T-cell (primary cell): ENCODE results near the gene PLEKHG7. TPM values are rescaled to one million over a fixed set of nuclear protein-coding genes. Genes with fewer than 3 reads are reported as not detected.
A peak's percentile ranks its signal among the peaks of the same experiment; 100 is the strongest.

ENCODE experiments used
- ATAC-seq, 4 experiments: fragments of 200-7000 bp in 3 of 4; fragments of 150-1000 bp in 1 of 4; cut with Tn5 transposase; replicated peaks in 1 of 4; 1 replicate in 3 of 4; 2 replicates in 1 of 4; pipeline ENCODE4 v1.10.0; 2021; ENCODE audit warnings: moderate library complexity in 3 of 4, mild to moderate bottlenecking in 2 of 4, moderate number of reproducible peaks in 1 of 4
- CTCF ChIA-PET, 2 donors: fragments of 300-600 bp; sonication (Branson Sonifier 250); formaldehyde crosslinking; loops; one replicate each; lab custom pipeline; 2022; ENCODE audit warnings: antibody characterized with exemption in 2 of 2; lab: Charles Lee
- POLR2A ChIA-PET, 2 donors: fragments of 300-600 bp; sonication (Branson Sonifier 250); formaldehyde crosslinking; loops; one replicate each; lab custom pipeline; 2022; ENCODE audit warnings: antibody characterized with exemption in 2 of 2; lab: Charles Lee
- DNase-seq, 35 experiments: peaks; one replicate each; pipeline versions ENCODE4 v3.0.0 to v3.0.0-alpha.2; 2013 to 2023
- H3K27ac ChIP-seq: one replicate; pipeline ENCODE4 v1.5.1; 2013; ENCODE audit warnings: low read length
- H3K27me3 ChIP-seq, 2 experiments: replicated peaks in 1 of 2; 1 replicate in 1 of 2; 2 replicates in 1 of 2; pipeline versions ENCODE4 v1.6.1 to v1.7.0; 2013; ENCODE audit warnings: low read length in 1 of 2, mixed read lengths in 1 of 2; ENCODE audit not compliant: control insufficient read depth in 2 of 2, insufficient read depth in 2 of 2; ENCODE audit errors: extremely low read depth in 1 of 2
- H3K36me3 ChIP-seq, 2 donors: 1 replicate in 1 of 2; 2 replicates in 1 of 2; pipeline versions ENCODE4 v1.6.1 to v1.7.0; 2013; ENCODE audit warnings: low read length in 1 of 2; ENCODE audit not compliant: control insufficient read depth in 2 of 2, insufficient read depth in 1 of 2; ENCODE audit errors: extremely low read depth in 1 of 2
- H3K4me1 ChIP-seq, 2 experiments: 1 replicate in 1 of 2; 2 replicates in 1 of 2; pipeline versions ENCODE4 v1.6.1 to v1.7.0; 2013; ENCODE audit warnings: low read length in 2 of 2, mixed read lengths in 1 of 2; ENCODE audit not compliant: insufficient read depth in 2 of 2, control insufficient read depth in 1 of 2; ENCODE audit errors: extremely low read depth in 1 of 2
- H3K4me3 ChIP-seq, 2 donors: 1 replicate in 1 of 2; 2 replicates in 1 of 2; pipeline versions ENCODE4 v1.5.1 to v1.7.0; 2013; ENCODE audit warnings: mild to moderate bottlenecking in 2 of 2, low read length in 1 of 2, moderate library complexity in 1 of 2; ENCODE audit not compliant: control insufficient read depth in 1 of 2; ENCODE audit errors: extremely low read depth in 1 of 2
- H3K9me3 ChIP-seq: 2 replicates; pipeline ENCODE4 v1.7.0; 2013
- H3K27ac Mint-ChIP-seq, 2 donors: one replicate each; pipeline ENCODE4 v1.8.0; 2020 to 2021; ENCODE audit warnings: mild to moderate bottlenecking in 2 of 2, mixed read lengths in 2 of 2
- H3K27me3 Mint-ChIP-seq, 2 donors: one replicate each; pipeline ENCODE4 v1.8.0; 2021 to 2022; ENCODE audit warnings: mixed read lengths in 2 of 2
- H3K36me3 Mint-ChIP-seq: one replicate; pipeline ENCODE4 v1.8.0; 2021; ENCODE audit warnings: mixed read lengths
- H3K4me1 Mint-ChIP-seq, 3 donors: one replicate each; pipeline ENCODE4 v1.8.0; 2020 to 2022; ENCODE audit warnings: mixed read lengths in 3 of 3, mild to moderate bottlenecking in 1 of 3
- H3K4me3 Mint-ChIP-seq, 3 donors: one replicate each; pipeline ENCODE4 v1.8.0; 2020 to 2022; ENCODE audit warnings: mild to moderate bottlenecking in 3 of 3, mixed read lengths in 3 of 3, moderate library complexity in 3 of 3
- H3K9me3 Mint-ChIP-seq, 3 donors: one replicate each; pipeline ENCODE4 v1.8.0; 2020 to 2022; ENCODE audit warnings: mixed read lengths in 3 of 3
- WGBS: methylation state at CpG from one replicate; pipeline ENCODE4 v1.1.5; 2013; ENCODE audit warnings: missing lambda C conversion rate; ENCODE audit not compliant: insufficient coverage; 5-methylcytosine and 5-hydroxymethylcytosine counted together
- total RNA-seq, 35 experiments: library from RNA in 6 of 35; stranded (reverse) in 6 of 35; fragments of 120-200 nt in 1 of 35; gene quantifications; one replicate each; pipeline versions ENCODE4 v1.2.1 to v1.2.4 and lab custom pipeline; 2013 to 2026

The PLEKHG7 gene
- total RNA-seq, 5 donors from 2014 or later (not counting 1 experiment from before 2014, with no cell fraction given): 0.13 to 0.30 (median 0.19) TPM; not detected in 2

- no peak overlapping the region for H3K27ac Mint-ChIP-seq
- no peak overlapping the region for H3K27ac ChIP-seq
- H3K9me3 Mint-ChIP-seq: no peaks in the 10 kb centered on the region
- ChIA-PET POLR2A (no interaction called here), CTCF (no interaction called here)
- ATAC-seq: no peak
- H3K4me3 ChIP-seq: no peak overlapping the region
- peaks cover 0 to 4% of the 10 kb centered on the region in 2 experiments for H3K4me1 ChIP-seq
- H3K27me3 ChIP-seq: no peaks in the 10 kb centered on the region
- H3K4me3 Mint-ChIP-seq: no peak overlapping the region
- DNase-seq: peak in 1 of 35 experiments; percentile 1
- H3K27me3 Mint-ChIP-seq: peaks cover 21 to 27% of the 10 kb centered on the region in 2 donors
- 100% methylated on average over 1 of the region's 5 CpGs for WGBS
- H3K36me3 ChIP-seq: no peaks in the 10 kb centered on the region
- no peaks in the 10 kb centered on the region for H3K36me3 Mint-ChIP-seq
- no peaks in the 10 kb centered on the region for H3K9me3 ChIP-seq
- H3K4me1 Mint-ChIP-seq: peaks cover 0 to 3% (median 0%) of the 10 kb centered on the region in 3 donors
Measured at GRCh38 chr12:92757597-92758121, 54.9 kb downstream of the PLEKHG7 start.

GRCh38 chr12:92759634-92760268 is 57.0 kb downstream of the PLEKHG7 start:
- ATAC-seq: no peak
- peaks cover 0 to 3% (median 0%) of the 10 kb centered on the region in 3 donors for H3K4me1 Mint-ChIP-seq

GRCh38 chr12:92762773-92763172 is 60.0 kb downstream of the PLEKHG7 start:
- DNase-seq (no peak), ATAC-seq (no peak)
- Histone ChIP-seq H3K27ac (no peak overlapping the region), H3K4me3 (no peak overlapping the region), H3K4me1 (peaks cover 0 to under 1% of the 10 kb centered on the region in 2 experiments), H3K9me3 (no peaks in the 10 kb centered on the region), H3K27me3 (no peaks in the 10 kb centered on the region), H3K36me3 (no peaks in the 10 kb centered on the region)
- no peaks in the 10 kb centered on the region for H3K9me3 Mint-ChIP-seq
- peaks cover 0 to under 1% (median 0%) of the 10 kb centered on the region in 3 donors for H3K4me1 Mint-ChIP-seq
- no peak overlapping the region for H3K4me3 Mint-ChIP-seq
- no peak overlapping the region for H3K27ac Mint-ChIP-seq
- CTCF ChIA-PET: interaction anchor here in 1 of 2 donors (0.5 kb wide), 1 partner anchor 838 kb away, joined by 4 read pairs; no protein-coding TSS in a partner anchor
- POLR2A ChIA-PET: interaction anchor here in 1 of 2 donors (0.5 kb wide), 1 partner anchor 375 kb away, joined by 3 read pairs; no protein-coding TSS in a partner anchor
- no peaks in the 10 kb centered on the region for H3K36me3 Mint-ChIP-seq
- WGBS: no CpG with 5 or more reads among the region's 5 CpGs
- peaks cover 9 to 21% of the 10 kb centered on the region in 2 donors for H3K27me3 Mint-ChIP-seq

More at GRCh38 chr12:92759634-92760268, 57.0 kb downstream of the PLEKHG7 start:
- Mint-ChIP-seq H3K27me3 (peaks cover 21 to 33% of the 10 kb centered on the region in 2 donors), H3K27ac (no peak overlapping the region), H3K4me3 (no peak overlapping the region), H3K36me3 (no peaks in the 10 kb centered on the region), H3K9me3 (no peaks in the 10 kb centered on the region)
- 83% methylated on average over 1 of the region's 3 CpGs for WGBS
- Histone ChIP-seq H3K4me1 (peaks cover 0 to 4% of the 10 kb centered on the region in 2 experiments), H3K4me3 (no peak overlapping the region), H3K27ac (no peak overlapping the region), H3K9me3 (no peaks in the 10 kb centered on the region), H3K27me3 (no peaks in the 10 kb centered on the region), H3K36me3 (no peaks in the 10 kb centered on the region)
- no peak for DNase-seq
- CTCF ChIA-PET: no interaction called here
- POLR2A ChIA-PET: no interaction called here

- Histone ChIP-seq H3K4me1 (peaks cover 4 to 15% of the 10 kb centered on the region in 2 experiments), H3K36me3 (no peaks in the 10 kb centered on the region), H3K9me3 (no peaks in the 10 kb centered on the region), H3K27me3 (no peaks in the 10 kb centered on the region), H3K4me3 (no peak overlapping the region), H3K27ac (no peak overlapping the region)
- H3K4me3 Mint-ChIP-seq: no peak overlapping the region
- POLR2A ChIA-PET: no interaction called here
- DNase-seq: no peak
- CTCF ChIA-PET: no interaction called here
- H3K36me3 Mint-ChIP-seq: no peaks in the 10 kb centered on the region
- 100% methylated on average over 1 of the region's 5 CpGs for WGBS
- peaks cover 0 to 11% of the 10 kb centered on the region in 2 donors for H3K27me3 Mint-ChIP-seq
- H3K4me1 Mint-ChIP-seq: peaks cover 12 to 14% (median 14%) of the 10 kb centered on the region in 3 donors
- no peak for ATAC-seq
- H3K27ac Mint-ChIP-seq: no peak overlapping the region
- H3K9me3 Mint-ChIP-seq: no peaks in the 10 kb centered on the region
Measured at GRCh38 chr12:92764831-92765230, 62.0 kb downstream of the PLEKHG7 start.

GRCh38 chr12:92765871-92766270 is 63.1 kb downstream of the PLEKHG7 start:
- CTCF ChIA-PET: no interaction called here
- no peaks in the 10 kb centered on the region for H3K36me3 ChIP-seq

GRCh38 chr12:92769124-92769901 is 66.5 kb downstream of the PLEKHG7 start:
- Mint-ChIP-seq H3K4me1 (peaks cover 25 to 30% (median 28%) of the 10 kb centered on the region in 3 donors), H3K36me3 (no peaks in the 10 kb centered on the region), H3K9me3 (no peaks in the 10 kb centered on the region), H3K27me3 (no peaks in the 10 kb centered on the region), H3K27ac (peak overlapping the region in 1 of 2 donors; percentile 4), H3K4me3 (peak overlapping the region in 1 of 3 donors; percentile 26)
- ATAC-seq (peak in 2 of 4 experiments; percentile 38 to 59), DNase-seq (no peak)
- H3K36me3 ChIP-seq: no peaks in the 10 kb centered on the region
- H3K9me3 ChIP-seq: no peaks in the 10 kb centered on the region
- no peak overlapping the region for H3K27ac ChIP-seq
- ChIA-PET POLR2A (interaction anchor here in 1 of 2 donors (0.6 to 0.7 kb wide), 2 partner anchors 42 to 1382 kb away, joined by 3 read pairs; no protein-coding TSS in a partner anchor), CTCF (interaction anchor here in 1 of 2 donors (0.6 kb wide), 1 partner anchor 1091 kb away, joined by 3 read pairs; no protein-coding TSS in a partner anchor)
- no peaks in the 10 kb centered on the region for H3K27me3 ChIP-seq
- WGBS: 20% methylated on average over 1 of the region's 4 CpGs
- peaks cover 4 to 15% of the 10 kb centered on the region in 2 experiments for H3K4me1 ChIP-seq
- H3K4me3 ChIP-seq: no peak overlapping the region

More at GRCh38 chr12:92765871-92766270, 63.1 kb downstream of the PLEKHG7 start:
- H3K9me3 ChIP-seq: no peaks in the 10 kb centered on the region
- H3K27me3 ChIP-seq: no peaks in the 10 kb centered on the region
- DNase-seq: no peak
- H3K4me3 ChIP-seq: no peak overlapping the region
- Mint-ChIP-seq H3K36me3 (no peaks in the 10 kb centered on the region), H3K27me3 (peaks cover 0 to 9% of the 10 kb centered on the region in 2 donors), H3K9me3 (no peaks in the 10 kb centered on the region), H3K4me3 (no peak overlapping the region), H3K4me1 (peaks cover 19 to 24% (median 20%) of the 10 kb centered on the region in 3 donors), H3K27ac (no peak overlapping the region)
- peaks cover 4 to 15% of the 10 kb centered on the region in 2 experiments for H3K4me1 ChIP-seq
- WGBS: no CpG with 5 or more reads among the region's 1 CpG
- no peak overlapping the region for H3K27ac ChIP-seq
- no peak for ATAC-seq
- POLR2A ChIA-PET: interaction anchor here in 1 of 2 donors (0.7 kb wide), 1 partner anchor 632 kb away, joined by 3 read pairs; no protein-coding TSS in a partner anchor
